HG03575 (cell line): ENCODE measurements around the gene PAPOLB.

ENCODE experiments used
- ATAC-seq: cut with Tn5 transposase; IDR thresholded peaks from one replicate; pipeline ENCODE4 v1.9.1; 2021; ENCODE audit not compliant: unreplicated experiment, insufficient number of reproducible peaks, low FRiP score; ENCODE audit errors: extremely low read depth

Gene PAPOLB

DNA sequence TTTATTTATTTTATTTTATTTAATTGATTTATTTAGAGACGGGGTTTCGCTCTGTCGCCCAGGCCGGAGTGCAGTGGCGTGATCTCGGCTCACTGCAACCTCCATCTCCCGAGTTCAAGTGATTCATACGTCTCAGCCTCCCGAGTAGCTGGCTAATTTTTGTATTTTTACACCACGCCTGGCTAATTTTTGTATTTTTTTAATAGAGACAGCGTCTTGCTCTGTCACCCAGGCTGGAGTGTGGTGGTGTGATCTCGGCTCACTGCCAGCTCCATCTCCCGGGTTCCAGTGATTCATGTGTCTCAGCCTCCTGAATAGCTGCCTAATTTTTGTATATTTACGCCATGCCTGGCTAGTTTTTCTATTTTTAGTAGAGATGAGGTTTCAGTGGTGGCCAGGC, 52.2 kb downstream of the PAPOLB start:
- ATAC-seq = no peak

DNA sequence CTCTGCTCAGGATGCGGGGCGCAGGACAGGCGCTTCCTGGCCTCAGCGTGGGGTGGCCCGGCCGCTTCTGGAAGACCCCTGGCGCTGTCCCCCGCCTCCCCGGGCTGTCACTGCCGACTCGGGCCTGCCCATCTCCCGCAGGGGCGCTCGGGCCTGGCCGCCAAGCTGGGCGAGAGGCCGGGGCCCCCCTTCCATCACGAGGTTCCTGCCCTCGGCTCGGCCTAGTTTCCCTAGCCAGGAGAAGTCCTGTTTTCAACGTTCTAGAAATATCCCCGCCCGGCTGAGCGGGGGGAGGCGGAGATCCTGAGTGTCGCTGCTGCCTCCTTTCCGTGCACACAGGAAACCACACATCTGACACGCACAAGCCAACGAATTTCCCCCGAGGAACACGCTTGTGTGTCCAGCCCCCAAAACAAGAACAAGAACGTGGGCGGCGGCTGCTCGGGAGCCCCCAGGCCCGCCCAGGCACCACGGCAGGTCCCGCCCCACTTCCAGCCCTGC, 52.7 kb downstream of the PAPOLB start:
- ATAC-seq = no peak

DNA sequence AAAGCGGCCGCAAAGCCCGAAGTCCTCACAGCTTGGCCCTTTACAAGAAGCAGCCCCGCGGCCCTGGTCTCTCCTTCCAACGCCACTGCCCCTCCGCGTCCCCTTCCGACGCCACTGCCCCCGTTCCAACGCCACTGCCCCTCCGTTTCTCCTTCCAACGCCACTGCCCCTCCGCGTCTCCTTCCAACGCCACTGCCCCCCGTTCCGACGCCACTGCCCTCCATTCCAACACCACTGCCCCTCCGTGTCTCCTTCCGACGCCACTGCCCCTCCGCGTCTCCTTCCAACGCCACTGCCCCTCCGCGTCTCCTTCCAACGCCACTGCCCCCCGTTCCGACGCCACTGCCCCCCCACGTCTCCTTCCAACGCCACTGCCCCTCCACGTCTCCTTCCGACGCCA, 53.3 kb downstream of the PAPOLB start:
- no peak for ATAC-seq

DNA sequence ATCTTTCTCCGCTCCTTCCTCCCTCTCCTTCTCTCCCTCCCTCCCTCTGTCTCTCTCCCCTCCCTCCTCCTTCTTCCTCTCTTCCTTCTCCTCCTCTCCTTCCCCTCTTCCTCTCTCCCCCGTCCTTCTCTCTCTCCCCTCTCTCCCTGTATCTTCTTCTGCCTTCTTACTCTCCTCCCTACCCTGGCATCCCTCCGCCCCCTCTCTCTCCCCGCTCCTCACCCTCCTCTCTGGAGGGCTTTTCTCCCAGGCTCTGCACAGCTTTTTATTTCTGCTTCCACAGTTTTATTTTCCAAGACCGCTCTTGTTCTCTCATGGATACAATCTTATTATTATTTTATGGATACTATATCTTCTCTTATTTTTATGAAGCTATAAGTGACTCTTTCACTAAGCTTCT, 53.8 kb downstream of the PAPOLB start:
- ATAC-seq = no peak
